HepG2 (cell line): ENCODE results near the gene LRRC74B. TPM values are rescaled to one million over a fixed set of nuclear protein-coding genes. Genes with fewer than 3 reads are reported as not detected.

Experiments
- ATAC-seq: fragments of 200-7000 bp; cut with Tn5 transposase; 3 replicates; pipeline ENCODE4 v1.9.1; 2020; ENCODE audit warnings: mild to moderate bottlenecking, moderate library complexity
- BruUV-seq: library from RNA; stranded (reverse); fragments of 400-500 nt; replicated peaks from 2 replicates; lab custom pipeline; 2021; lab: Mats Ljungman, UMichigan
- CTCF ChIA-PET: fragments of 300-600 bp; formaldehyde crosslinking; extraction: SDS; loops from one replicate; lab custom pipeline; 2021; ENCODE audit warnings: low total read pairs, inconsistent platforms, low intra/inter-chr PET ratio; lab: Yijun Ruan, JAX
- POLR2A ChIA-PET: fragments of 350-600 bp; sonication (Branson Sonifier 250); formaldehyde crosslinking; loops from one replicate; lab custom pipeline; 2020; ENCODE audit warnings: antibody characterized with exemption, inconsistent platforms; lab: Yijun Ruan, JAX
- DNase-seq: peaks from one replicate; pipeline ENCODE4 v3.0.0-alpha.2; 2015; ENCODE audit warnings: low spot score
- FAIRE-seq: peaks from 3 replicates; lab custom pipeline; 2011; peaks lifted over from hg19 to GRCh38; lab: Jason Lieb, UNC
- H2AFZ ChIP-seq: one replicate; pipeline ENCODE4 v1.6.1; 2011; ENCODE audit warnings: low read length, inconsistent platforms
- H3K27ac ChIP-seq: fragments of 300-600 bp; 3 replicates; pipeline ENCODE4 v1.8.0; 2011; ENCODE audit warnings: mixed run types, mild to moderate bottlenecking, mixed read lengths, low read length, inconsistent platforms; ENCODE audit not compliant: insufficient read depth; ENCODE audit errors: extremely low read length
- H3K27me3 ChIP-seq, 2 experiments: fragments of 200-600 bp in 1 of 2; 2 replicates in 1 of 2; 3 replicates in 1 of 2; pipeline versions ENCODE4 v1.6.0 to v1.8.0; 2011; ENCODE audit warnings: low read length in 2 of 2, mild to moderate bottlenecking in 2 of 2, moderate library complexity in 2 of 2, inconsistent platforms in 1 of 2; ENCODE audit not compliant: insufficient read depth in 2 of 2, control insufficient read depth in 1 of 2
- H3K36me3 ChIP-seq, 2 experiments: fragments of 200-600 bp in 1 of 2; replicated peaks in 1 of 2; 2 replicates in 1 of 2; 3 replicates in 1 of 2; pipeline versions ENCODE4 v1.5.1 to v1.8.0; 2011; ENCODE audit warnings: low read length in 2 of 2, inconsistent platforms in 1 of 2; ENCODE audit not compliant: insufficient read depth in 2 of 2, control insufficient read depth in 1 of 2
- H3K4me1 ChIP-seq: 2 replicates; pipeline ENCODE4 v1.5.1; 2012; ENCODE audit warnings: low read length, inconsistent platforms; ENCODE audit not compliant: insufficient read depth
- H3K4me2 ChIP-seq: 2 replicates; pipeline ENCODE4 v1.6.0; 2011; ENCODE audit warnings: low read depth, low read length, inconsistent platforms
- H3K4me3 ChIP-seq, 3 experiments: fragments of 200-600 bp in 1 of 3; sonication (generic), shearing (Covaris generic) in 1 of 3; replicated peaks in 1 of 3; 2 replicates each; pipeline ENCODE4 v1.5.1; 2011 to 2016; ENCODE audit warnings: low read length in 3 of 3, inconsistent platforms in 2 of 3, low read depth in 2 of 3, mild to moderate bottlenecking in 2 of 3, control low read depth in 1 of 3, mixed read lengths in 1 of 3; ENCODE audit not compliant: insufficient read depth in 1 of 3
- H3K79me2 ChIP-seq: one replicate; pipeline ENCODE4 v1.6.1; 2011; ENCODE audit warnings: low read length, inconsistent platforms; ENCODE audit not compliant: insufficient read depth
- H3K9ac ChIP-seq: 2 replicates; pipeline ENCODE4 v1.6.0; 2011; ENCODE audit warnings: mild to moderate bottlenecking, low read depth, low read length, inconsistent platforms; ENCODE audit not compliant: insufficient read depth
- H3K9me3 ChIP-seq: 2 replicates; pipeline ENCODE4 v1.5.1; 2012; ENCODE audit warnings: mild to moderate bottlenecking, low read length
- H4K20me1 ChIP-seq: 2 replicates; pipeline ENCODE4 v1.6.0; 2011; ENCODE audit warnings: inconsistent platforms, mild to moderate bottlenecking, low read length, moderate library complexity; ENCODE audit not compliant: insufficient read depth
- AHR ChIP-seq: IDR thresholded peaks from 2 replicates; pipeline ENCODE4 v1.6.1; 2018; ENCODE audit warnings: missing genetic modification reagents, missing compliant biosample characterization
- CENPX ChIP-seq: sonication (generic); formaldehyde crosslinking; IDR thresholded peaks from 2 replicates; pipeline ENCODE4 v1.9.0; 2021; ENCODE audit warnings: mild to moderate bottlenecking, missing genetic modification reagents, moderate library complexity
- CSRNP1 ChIP-seq: sonication (generic); formaldehyde crosslinking; IDR thresholded peaks from 2 replicates; pipeline ENCODE4 v1.8.1; 2023; ENCODE audit warnings: mild to moderate bottlenecking, missing genetic modification reagents
- FIP1L1 ChIP-seq: fragments of 200-400 bp; formaldehyde crosslinking; IDR thresholded peaks from 2 replicates; pipeline ENCODE4 v1.6.1; 2018; ENCODE audit warnings: low read depth, mild to moderate bottlenecking, low read length, moderate library complexity, borderline replicate concordance; ENCODE audit not compliant: insufficient read depth
- FOXC1 ChIP-seq: sonication (generic); formaldehyde crosslinking; IDR thresholded peaks from 2 replicates; pipeline ENCODE4 v1.8.0; 2022; ENCODE audit warnings: mild to moderate bottlenecking, missing genetic modification reagents, borderline replicate concordance
- GABPB1 ChIP-seq: IDR thresholded peaks from 2 replicates; pipeline ENCODE4 v1.6.1; 2016; ENCODE audit warnings: mild to moderate bottlenecking, missing genetic modification reagents, moderate library complexity, missing compliant biosample characterization
- JUND ChIP-seq: sonication (generic); formaldehyde crosslinking; IDR thresholded peaks from 2 replicates; pipeline ENCODE4 v1.8.0; 2022; ENCODE audit warnings: mild to moderate bottlenecking, missing genetic modification reagents
- KLF11 ChIP-seq: IDR thresholded peaks from 2 replicates; pipeline ENCODE4 v1.6.1; 2016; ENCODE audit warnings: missing compliant biosample characterization
- NFRKB ChIP-seq: fragments of 450-650 bp; IDR thresholded peaks from 2 replicates; pipeline ENCODE4 v1.6.1; 2017
- PHF21A ChIP-seq: sonication (generic); formaldehyde crosslinking; IDR thresholded peaks from 2 replicates; pipeline ENCODE4 v1.5.0; 2020; ENCODE audit warnings: mild to moderate bottlenecking, missing genetic modification reagents
- ZBTB8A ChIP-seq: sonication (generic); formaldehyde crosslinking; IDR thresholded peaks from 2 replicates; pipeline ENCODE4 v1.4.0; 2020; ENCODE audit warnings: mild to moderate bottlenecking, low read depth, missing genetic modification reagents, borderline replicate concordance
- ZNF260 ChIP-seq: sonication (generic); formaldehyde crosslinking; IDR thresholded peaks from 2 replicates; pipeline ENCODE4 v1.4.0; 2020; ENCODE audit warnings: missing genetic modification reagents, low read depth, mild to moderate bottlenecking, borderline replicate concordance
- ZNF317 ChIP-seq: sonication (generic); formaldehyde crosslinking; IDR thresholded peaks from 2 replicates; pipeline ENCODE4 v1.5.0; 2020; ENCODE audit warnings: mild to moderate bottlenecking, missing genetic modification reagents
- ZNF609 ChIP-seq: sonication (generic); formaldehyde crosslinking; IDR thresholded peaks from 2 replicates; pipeline ENCODE4 v1.4.0; 2020; ENCODE audit warnings: mild to moderate bottlenecking, missing genetic modification reagents, borderline replicate concordance
- ZNF775 ChIP-seq: sonication (generic); formaldehyde crosslinking; IDR thresholded peaks from 2 replicates; pipeline ENCODE4 v1.4.0; 2020; ENCODE audit warnings: missing genetic modification reagents, mild to moderate bottlenecking, moderate library complexity, borderline replicate concordance
- WGBS: methylation state at CpG from one replicate; pipeline ENCODE4 v1.1.6; 2017; ENCODE audit warnings: low lambda C conversion rate; 5-methylcytosine and 5-hydroxymethylcytosine counted together
- in situ Hi-C: cut with HindIII; loops from 2 replicates; pipeline ENCODE4 v1.10.0; 2017; ENCODE audit warnings: low pct_unique_long_range_greater_than_20kb; ENCODE audit not compliant: extremely low pct_ligation_motif_present
- intact Hi-C: fragments of 100-400 bp; cut with micrococcal nuclease; formaldehyde crosslinking; loops from one replicate; pipeline ENCODE4 v1.10.0; 2022; ENCODE audit not compliant: unreplicated experiment
- polyA plus RNA-seq, 8 experiments: library from polyadenylated mRNA; depleted of rRNA in 3 of 8; stranded (reverse) in 7 of 8; unstranded in 1 of 8; fragments of >200 nt; fragmentation: Illumina TruSeq in 4 of 8; extraction: Trizol in 4 of 8; gene quantifications; 2 replicates each; pipeline versions ENCODE4 v1.2.1 to v1.2.3, GENCODE V29; 2011 to 2016; ENCODE audit warnings: low read depth in 4 of 8, missing spikeins in 1 of 8, mixed read lengths in 1 of 8; ENCODE audit not compliant: insufficient read depth in 1 of 8
- total RNA-seq, 5 experiments: library from RNA; depleted of rRNA; stranded (reverse); fragments of >200 nt; fragmentation: Illumina TruSeq; extraction: Trizol; gene quantifications; 2 replicates each; pipeline ENCODE4 v1.2.3, GENCODE V29; 2016; ENCODE audit warnings: low read depth in 1 of 5

Gene LRRC74B
- total and polyA plus RNA-seq, 2 of the 13 experiments (the other 11 are each of a cell fraction or from before 2014, with no cell fraction given) = not detected

- no peak for TF ChIP-seq FIP1L1
- no peak for TF ChIP-seq ZNF317 (CRISPR knock-in tag)
- no peak for TF ChIP-seq AHR (CRISPR knock-in tag)
- TF ChIP-seq ZNF260 (CRISPR knock-in tag) = no peak
- no peak for TF ChIP-seq ZNF775 (CRISPR knock-in tag)
- no peak for TF ChIP-seq JUND
- TF ChIP-seq, all 625 proteins: peak for 0
Measured at GRCh38 chr22:21012446-21013407, 33.0 kb upstream of the LRRC74B start (continued).

DNA sequence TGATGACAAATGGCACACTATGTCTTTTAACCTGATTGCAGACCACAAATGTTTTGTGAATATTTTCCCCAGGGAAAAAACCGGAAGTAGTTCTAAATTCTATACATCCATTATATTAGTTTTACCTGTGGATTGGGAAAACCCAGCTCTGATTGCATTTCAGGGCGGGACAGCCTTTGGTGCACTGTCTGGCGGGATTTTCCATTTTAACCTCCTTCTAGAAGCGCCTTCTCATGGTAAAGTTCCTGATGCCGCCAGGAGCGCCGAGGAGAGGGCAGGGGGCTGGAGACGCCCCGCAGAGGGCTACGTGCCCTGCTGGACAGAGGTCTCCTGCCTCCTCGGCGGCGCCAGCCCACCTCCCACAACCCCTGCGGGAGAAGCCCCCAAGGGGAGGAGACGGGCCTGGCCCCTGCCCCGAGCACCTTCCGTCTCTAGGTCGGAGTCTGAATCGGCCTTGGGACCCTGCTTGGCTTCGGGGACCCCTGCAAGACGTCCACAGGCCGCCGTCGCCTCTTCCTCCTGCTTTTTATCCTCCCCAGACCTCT, 32.0 kb upstream of the LRRC74B start:
- intact Hi-C loops = no loop called here
- Histone ChIP-seq H3K4me1 (peaks cover 46% of the 10 kb centered on the region), H3K4me3 (peak overlapping the region in 1 of 3 experiments; percentile 67; a peak in 1 of 6 replicates), H3K9ac (no peak overlapping the region), H3K36me3 (no peaks in the 10 kb centered on the region), H4K20me1 (no peaks in the 10 kb centered on the region), H3K27ac (no peak overlapping the region), H3K27me3 (peaks cover 0 to 9% of the 10 kb centered on the region in 2 experiments; a peak in 1 of 5 replicates), H2AFZ (no peak overlapping the region), H3K79me2 (no peaks in the 10 kb centered on the region), H3K9me3 (no peaks in the 10 kb centered on the region), H3K4me2 (no peak overlapping the region)
- no peak for ATAC-seq
- in situ Hi-C loops = no loop called here
- 65% methylated on average over 19 of the region's 24 CpGs for WGBS
- CTCF ChIA-PET = no interaction called here
- BruUV-seq = no TSS peak
- FAIRE-seq = no peak
- DNase-seq = no peak
- POLR2A ChIA-PET = interaction anchor here (1.3 to 1.7 kb wide), 2 partner anchors 11 to 63 kb away, joined by 5 to 9 read pairs; partner anchors contain the start of gene THAP7
- TF ChIP-seq CSRNP1 (CRISPR knock-in tag) = no peak
- no peak for TF ChIP-seq GABPB1 (CRISPR knock-in tag)
- no peak for TF ChIP-seq ZNF609 (CRISPR knock-in tag)
- TF ChIP-seq ZBTB8A (CRISPR knock-in tag) = no peak
- no peak for TF ChIP-seq NFRKB
- TF ChIP-seq FOXC1 = no peak
- no peak for TF ChIP-seq KLF11
- TF ChIP-seq PHF21A = no peak
- TF ChIP-seq CENPX (CRISPR knock-in tag) = no peak
